Measurements from ENCODE around the gene TTC1.

The TTC1 gene

DNA sequence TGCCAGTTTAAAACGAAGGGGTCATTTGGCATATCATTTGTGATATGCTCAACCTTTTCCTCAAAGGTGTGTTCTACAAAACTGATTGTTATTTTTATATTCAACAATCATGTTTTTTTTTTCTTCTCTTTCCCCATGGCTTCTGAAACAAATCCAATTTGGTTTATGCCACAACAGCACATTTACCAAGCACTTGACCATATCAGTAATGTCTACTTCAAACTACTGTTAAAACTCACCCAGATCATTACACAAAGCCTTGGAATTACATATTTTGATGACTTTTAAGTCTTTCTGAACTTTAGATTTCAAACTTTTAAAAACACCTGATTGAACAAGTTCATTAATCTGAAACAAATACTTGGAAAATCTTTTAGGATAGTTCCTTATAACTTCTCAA is 81.1 kb downstream of the TTC1 start:
- no peak for DNase-seq

DNA sequence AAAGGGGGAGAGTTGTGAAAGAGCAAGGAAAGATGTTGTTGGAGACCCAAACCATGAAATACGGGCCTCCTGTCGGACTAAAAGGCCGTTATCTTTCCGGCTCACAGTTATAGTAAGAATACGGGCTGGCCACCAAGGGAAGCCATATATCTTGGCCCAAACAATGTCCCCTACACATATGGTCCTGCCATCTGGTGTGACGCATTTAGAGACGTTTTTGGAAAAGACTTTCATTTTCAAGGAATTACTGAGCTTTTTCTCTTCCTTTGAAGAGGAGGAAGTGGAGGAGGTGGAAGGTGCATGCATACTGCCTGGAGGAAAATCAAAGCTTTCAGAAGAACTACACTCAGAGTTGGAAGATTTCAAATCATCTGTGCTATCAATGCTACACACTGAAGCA is 83.6 kb downstream of the TTC1 start:
- no peak for DNase-seq

DNA sequence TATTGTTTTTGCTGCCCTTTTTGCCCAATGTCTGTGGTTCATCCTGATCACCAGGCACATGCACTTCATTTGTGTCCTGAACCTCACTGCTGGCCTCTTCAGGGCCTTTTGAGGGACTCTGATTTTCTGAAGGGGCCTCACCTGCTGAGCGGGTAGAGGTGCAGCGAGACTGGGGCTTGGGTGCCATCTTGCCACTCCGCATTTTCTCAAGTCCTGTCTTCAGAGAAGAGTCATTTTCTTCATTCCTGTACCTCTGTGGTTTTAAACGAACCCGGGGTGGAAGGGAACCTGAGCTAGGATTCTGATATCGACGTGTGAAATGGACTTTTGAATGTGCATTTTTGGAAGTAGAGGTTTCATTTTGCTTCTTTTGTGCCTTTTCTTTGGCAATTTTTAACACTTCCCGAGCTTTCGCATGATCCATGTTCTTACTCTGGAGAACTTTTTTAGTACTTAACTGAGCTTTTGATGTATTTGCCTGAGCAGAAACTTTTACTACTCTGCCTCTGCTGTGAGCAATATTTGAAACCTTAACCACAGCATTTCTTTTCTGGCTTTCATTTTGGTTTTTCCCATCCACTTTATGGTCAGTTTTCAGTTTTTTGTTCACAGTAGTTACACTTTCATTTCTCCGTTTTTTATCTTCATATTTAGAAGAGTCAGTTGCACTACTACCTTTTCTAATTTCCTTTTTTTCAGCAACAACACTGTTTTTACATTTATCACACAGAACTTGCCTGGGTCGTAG is 84.2 kb downstream of the TTC1 start:
- DNase-seq: no peak

DNA sequence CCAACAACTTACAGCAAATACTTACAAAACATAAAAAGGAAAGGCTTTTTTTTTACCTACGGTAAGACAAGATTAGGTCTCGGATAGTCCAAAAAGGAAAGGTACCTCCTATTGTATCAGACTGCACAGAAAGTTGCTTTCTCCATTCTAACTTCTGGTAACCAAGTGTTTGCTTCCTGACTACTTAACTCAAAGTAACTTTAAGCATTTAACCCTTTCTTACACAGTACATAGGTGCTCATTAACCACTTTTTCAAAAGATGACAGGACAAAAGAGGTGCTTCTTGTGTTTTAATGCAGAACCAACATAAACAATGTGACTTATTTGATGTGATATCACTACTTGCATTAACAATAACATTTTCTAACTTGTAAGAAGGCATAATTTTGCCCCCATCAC is 87.2 kb downstream of the TTC1 start:
- DNase-seq: no peak

DNA sequence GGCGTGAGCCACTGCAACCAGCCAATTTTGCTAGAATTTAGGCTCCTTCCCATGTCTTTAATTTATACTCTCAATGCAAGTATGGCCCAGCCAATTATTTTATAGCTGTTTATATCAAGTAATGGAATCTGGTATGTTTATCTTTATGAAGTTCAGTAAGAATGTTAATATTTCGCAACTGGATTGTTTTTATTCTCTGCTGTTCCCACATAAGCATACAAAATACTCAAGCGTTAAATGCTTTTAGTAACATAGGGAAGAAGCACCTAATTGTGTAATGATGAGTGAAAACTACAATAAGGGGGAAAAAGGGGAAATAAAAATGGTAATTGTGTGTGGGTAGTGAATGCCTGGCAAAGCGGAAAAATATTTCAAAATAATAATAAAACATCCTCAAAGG is 89.1 kb downstream of the TTC1 start:
- DNase-seq: no peak

DNA sequence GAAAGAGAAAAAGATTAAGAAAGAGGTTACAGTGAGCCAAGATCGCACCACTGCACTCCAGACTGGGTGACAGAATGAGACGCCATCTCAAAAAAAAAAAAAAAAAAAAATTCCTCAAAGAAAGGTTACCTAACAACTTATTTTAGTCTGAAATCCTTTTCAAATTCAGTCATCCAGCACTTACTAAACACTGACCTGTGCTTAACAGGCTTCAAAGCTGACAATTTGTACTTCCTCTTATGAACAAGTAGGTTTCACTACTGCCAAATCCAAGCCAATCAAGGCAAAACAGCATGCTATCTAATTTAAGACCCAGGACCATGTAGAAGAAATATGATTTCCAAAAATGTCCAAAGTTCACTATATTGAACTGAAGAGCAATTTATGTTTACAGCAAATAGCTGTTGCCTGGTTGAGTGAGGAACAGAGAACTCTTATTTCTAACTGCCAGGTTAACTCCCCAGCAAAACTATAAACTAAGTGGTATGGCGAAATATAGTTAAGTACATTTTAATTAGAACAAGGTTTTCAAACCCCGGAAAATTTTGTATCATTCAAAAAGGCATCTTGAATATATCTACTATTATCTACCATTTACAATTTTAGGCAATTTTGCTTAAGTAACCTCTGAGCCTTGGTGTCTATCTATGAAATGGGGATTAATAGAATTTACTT is 96.9 kb downstream of the TTC1 start:
- DNase-seq: no peak

DNA sequence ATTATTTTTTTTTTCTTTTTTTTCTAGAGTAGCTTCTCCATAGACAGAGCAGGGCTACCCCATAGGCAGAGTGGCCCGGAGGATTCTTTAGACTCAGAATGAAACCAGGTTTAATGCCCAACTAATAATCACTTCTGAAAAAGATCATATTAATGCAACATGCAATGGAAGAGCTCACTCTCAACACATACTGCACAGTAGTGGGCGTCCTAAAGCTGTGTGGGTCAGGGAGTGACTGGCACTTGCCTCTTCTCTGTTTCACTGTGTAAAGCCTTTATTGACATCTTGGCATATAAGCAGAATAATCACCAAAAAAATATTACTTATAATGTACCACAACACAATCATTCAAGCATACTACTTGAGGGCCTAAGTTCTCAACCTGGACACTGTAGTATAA is 99.2 kb downstream of the TTC1 start:
- no peak for DNase-seq
